ENCODE measurements around the gene FAM193B. TPM values are rescaled to one million over a fixed set of nuclear protein-coding genes. Genes with fewer than 3 reads are reported as not detected.
A peak's percentile ranks its signal among the peaks of the same experiment; 100 is the strongest.

Gene FAM193B
- total and polyA plus RNA-seq, 4 experiments from 2014 or later = 1.9 to 252 (median 120) TPM

- peaks cover 8 to 26% (median 18%) of the 10 kb centered on the region in 4 donors for H3K4me1 Mint-ChIP-seq
- H3K27ac Mint-ChIP-seq = peak overlapping the region; percentile 57 to 92 (median 85)
- H3K4me3 Mint-ChIP-seq = peak overlapping the region; percentile 84 to 93 (median 88)
- Histone ChIP-seq H3K4me3 (ENCODE audit: low read length in 2 of 2) (peak overlapping the region; percentile 65 to 75), H3K4me1 (ENCODE audit: insufficient read depth, low read length) (peaks cover 11% of the 10 kb centered on the region), H3K36me3 (ENCODE audit: insufficient read depth, low read length) (no peaks in the 10 kb centered on the region), H3K27ac (ENCODE audit: low read depth, low read length) (peak overlapping the region; percentile 49), H3K27me3 (ENCODE audit: insufficient read depth, low read length) (no peaks in the 10 kb centered on the region), H3K9me3 (ENCODE audit: control insufficient read depth in 1 of 2, low read length in 2 of 2) (no peaks in the 10 kb centered on the region)
- H3K27me3 Mint-ChIP-seq = no peaks in the 10 kb centered on the region
- DNase-seq = no peak
- H3K36me3 Mint-ChIP-seq = no peaks in the 10 kb centered on the region
- POLR2A ChIA-PET (ENCODE audit: partially characterized antibody) = interaction anchor here (0.6 to 2.2 kb wide), 11 partner anchors 18 to 195 kb away, joined by 3 to 19 read pairs (median 4); partner anchors contain the start of genes DDX41, GRK6, PRELID1 and PRR7
- intact Hi-C loops (cut with micrococcal nuclease) = no loop called here
- CTCF ChIA-PET (ENCODE audit: partially characterized antibody) = interaction anchor here (0.6 to 7.9 kb wide), 15 partner anchors 8 to 222 kb away, joined by 3 to 110 read pairs (median 3); no protein-coding TSS in a partner anchor
- no peaks in the 10 kb centered on the region for H3K9me3 Mint-ChIP-seq
These were observed 56.2 kb downstream of the FAM193B start for GRCh38 chr5:177498013-177498787.

- Histone ChIP-seq H3K27ac (ENCODE audit: low read depth, low read length) (peak within 1 kb of the TSS; percentile 49), H3K4me3 (ENCODE audit: low read length in 2 of 2) (peak within 1 kb of the TSS; percentile 65 to 75), H3K4me1 (ENCODE audit: insufficient read depth, low read length) (peaks cover 11% of the 10 kb centered on the region), H3K9me3 (ENCODE audit: control insufficient read depth in 1 of 2, low read length in 2 of 2) (no peaks in the 10 kb centered on the region), H3K36me3 (ENCODE audit: insufficient read depth, low read length) (no peaks in the 10 kb centered on the region), H3K27me3 (ENCODE audit: insufficient read depth, low read length) (no peaks in the 10 kb centered on the region)
- no peaks in the 10 kb centered on the region for H3K27me3 Mint-ChIP-seq
- H3K36me3 Mint-ChIP-seq = no peaks in the 10 kb centered on the region
- peak within 1 kb of the TSS; percentile 84 to 93 (median 88) for H3K4me3 Mint-ChIP-seq
- intact Hi-C loops (cut with micrococcal nuclease) = loop anchor here (1.0 to 2.0 kb wide), 8 partner anchors 20 to 381 kb away; partner anchors contain the start of gene GRK6
- no peaks in the 10 kb centered on the region for H3K9me3 Mint-ChIP-seq
- H3K27ac Mint-ChIP-seq = peak within 1 kb of the TSS; percentile 57 to 92 (median 85)
- H3K4me1 Mint-ChIP-seq = peaks cover 8 to 26% (median 20%) of the 10 kb centered on the region in 4 donors
- ChIA-PET POLR2A (ENCODE audit: partially characterized antibody) (interaction anchor here (0.6 to 2.2 kb wide), 15 partner anchors 19 to 232 kb away, joined by 3 to 19 read pairs (median 4); partner anchors contain the start of genes DDX41, GRK6, PRELID1 and PRR7), CTCF (ENCODE audit: partially characterized antibody) (interaction anchor here (0.6 to 7.9 kb wide), 13 partner anchors 9 to 221 kb away, joined by 3 to 110 read pairs (median 4); no protein-coding TSS in a partner anchor)
- peak; percentile 91 to 94 (median 92) for DNase-seq
These were observed 56.9 kb downstream of the FAM193B start, which contains the start of gene PDLIM7 for GRCh38 chr5:177497292-177498012. PDLIM7 (minus strand) TSS chr5:177497604; CDS start chr5:177496512, 1,092 bp downstream.

GRCh38 chr5:177496727-177497291, 57.6 kb downstream of the FAM193B start:
- Histone ChIP-seq H3K27ac (ENCODE audit: low read depth, low read length) (peak overlapping the region; percentile 49), H3K27me3 (ENCODE audit: insufficient read depth, low read length) (no peaks in the 10 kb centered on the region), H3K9me3 (ENCODE audit: control insufficient read depth in 1 of 2, low read length in 2 of 2) (no peaks in the 10 kb centered on the region), H3K4me1 (ENCODE audit: insufficient read depth, low read length) (peaks cover 11% of the 10 kb centered on the region), H3K4me3 (ENCODE audit: low read length in 2 of 2) (peak overlapping the region in 1 of 2 donors; percentile 75), H3K36me3 (ENCODE audit: insufficient read depth, low read length) (no peaks in the 10 kb centered on the region)
- DNase-seq = no peak
- intact Hi-C loops (cut with micrococcal nuclease) = loop anchor here (1.0 to 2.0 kb wide), 8 partner anchors 20 to 380 kb away; partner anchors contain the start of gene GRK6
- CTCF ChIA-PET (ENCODE audit: partially characterized antibody) = interaction anchor here (0.9 to 7.9 kb wide), 11 partner anchors 9 to 187 kb away, joined by 3 to 110 read pairs (median 6); no protein-coding TSS in a partner anchor
- Mint-ChIP-seq H3K36me3 (no peaks in the 10 kb centered on the region), H3K27me3 (no peaks in the 10 kb centered on the region), H3K27ac (no peak overlapping the region), H3K9me3 (no peaks in the 10 kb centered on the region), H3K4me1 (peaks cover 8 to 26% (median 20%) of the 10 kb centered on the region in 4 donors), H3K4me3 (peak overlapping the region in 5 of 8 donors; percentile 4 to 89 (median 72))
- POLR2A ChIA-PET (ENCODE audit: partially characterized antibody) = interaction anchor here (0.7 to 2.2 kb wide), 13 partner anchors 20 to 193 kb away, joined by 3 to 19 read pairs (median 4); partner anchors contain the start of genes DDX41, GRK6, PRELID1 and PRR7

GRCh38 chr5:177496070-177496726, 58.2 kb downstream of the FAM193B start:
- Mint-ChIP-seq H3K27ac (peak overlapping the region in 1 of 7 donors; percentile 29), H3K9me3 (no peaks in the 10 kb centered on the region), H3K4me1 (peaks cover 8 to 26% (median 20%) of the 10 kb centered on the region in 4 donors), H3K27me3 (no peaks in the 10 kb centered on the region), H3K36me3 (no peaks in the 10 kb centered on the region), H3K4me3 (peak overlapping the region in 5 of 8 donors; percentile 8 to 74 (median 49))
- Histone ChIP-seq H3K27me3 (ENCODE audit: insufficient read depth, low read length) (no peaks in the 10 kb centered on the region), H3K36me3 (ENCODE audit: insufficient read depth, low read length) (no peaks in the 10 kb centered on the region), H3K4me3 (ENCODE audit: low read length in 2 of 2) (no peak overlapping the region), H3K9me3 (ENCODE audit: control insufficient read depth in 1 of 2, low read length in 2 of 2) (no peaks in the 10 kb centered on the region), H3K27ac (ENCODE audit: low read depth, low read length) (no peak overlapping the region), H3K4me1 (ENCODE audit: insufficient read depth, low read length) (peaks cover 11% of the 10 kb centered on the region)
- intact Hi-C loops (cut with micrococcal nuclease) = loop anchor here (2.0 kb wide), 2 partner anchors 21 to 379 kb away; no protein-coding TSS in a partner anchor
- ChIA-PET CTCF (ENCODE audit: partially characterized antibody) (interaction anchor here (1.3 to 3.3 kb wide), 2 partner anchors 91 to 187 kb away, joined by 3 to 14 read pairs; no protein-coding TSS in a partner anchor), POLR2A (ENCODE audit: partially characterized antibody) (interaction anchor here (1.2 to 1.9 kb wide), 3 partner anchors 24 to 193 kb away, joined by 3 to 4 read pairs (median 4); partner anchors contain the start of genes PRELID1 and RAB24)
- no peak for DNase-seq

- Mint-ChIP-seq H3K4me3 (peak overlapping the region in 2 of 8 donors; percentile 25 to 74), H3K4me1 (peaks cover 5 to 25% (median 17%) of the 10 kb centered on the region in 4 donors), H3K36me3 (no peaks in the 10 kb centered on the region), H3K9me3 (no peaks in the 10 kb centered on the region), H3K27ac (no peak overlapping the region), H3K27me3 (no peaks in the 10 kb centered on the region)
- Histone ChIP-seq H3K36me3 (ENCODE audit: insufficient read depth, low read length) (no peaks in the 10 kb centered on the region), H3K27ac (ENCODE audit: low read depth, low read length) (no peak overlapping the region), H3K4me1 (ENCODE audit: insufficient read depth, low read length) (peaks cover 11% of the 10 kb centered on the region), H3K27me3 (ENCODE audit: insufficient read depth, low read length) (no peaks in the 10 kb centered on the region), H3K9me3 (ENCODE audit: control insufficient read depth in 1 of 2, low read length in 2 of 2) (no peaks in the 10 kb centered on the region), H3K4me3 (ENCODE audit: low read length in 2 of 2) (no peak overlapping the region)
- POLR2A ChIA-PET (ENCODE audit: partially characterized antibody) = no interaction called here
- intact Hi-C loops (cut with micrococcal nuclease) = loop anchor here (2.0 kb wide), 2 partner anchors 21 to 379 kb away; no protein-coding TSS in a partner anchor
- CTCF ChIA-PET (ENCODE audit: partially characterized antibody) = interaction anchor here (1.2 to 1.4 kb wide), 3 partner anchors 40 to 186 kb away, joined by 3 to 4 read pairs (median 3); no protein-coding TSS in a partner anchor
- no peak for DNase-seq
These were observed 58.9 kb downstream of the FAM193B start for GRCh38 chr5:177495243-177496060.

Measured in CD4-positive, alpha-beta memory T cell (primary cell).